Heart left ventricle (tissue), 16 donors: ENCODE results near the gene RFX7. TPM values are rescaled to one million over a fixed set of nuclear protein-coding genes. Genes with fewer than 3 reads are reported as not detected.
A peak's percentile ranks its signal among the peaks of the same experiment; 100 is the strongest.

Source experiments
- ATAC-seq, 4 donors: fragments of 200-7000 bp; cut with Tn5 transposase; one replicate each; pipeline ENCODE4 v1.9.1; 2020 to 2022; ENCODE audit warnings: moderate library complexity in 4 of 4, mild to moderate bottlenecking in 3 of 4, moderate number of reproducible peaks in 1 of 4
- DNase-seq, 5 donors: peaks; one replicate each; pipeline ENCODE4 v3.0.0-alpha.2; 2020
- H3K27ac ChIP-seq, 12 donors: fragments of 200-600 bp; sonication (generic) in 4 of 12; one replicate each; pipeline versions ENCODE4 v1.5.0 to v1.8.0; 2016 to 2022; ENCODE audit warnings: mild to moderate bottlenecking in 2 of 12
- H3K27me3 ChIP-seq, 9 donors: fragments of 200-600 bp; sonication (generic) in 2 of 9; one replicate each; pipeline versions ENCODE4 v1.5.1 to v1.8.0; 2016 to 2022; ENCODE audit warnings: mild to moderate bottlenecking in 3 of 9
- H3K36me3 ChIP-seq, 9 donors: fragments of 200-600 bp; sonication (generic) in 2 of 9; one replicate each; pipeline versions ENCODE4 v1.5.0 to v1.8.0; 2018 to 2022; ENCODE audit warnings: mild to moderate bottlenecking in 2 of 9
- H3K4me1 ChIP-seq, 12 donors: fragments of 200-600 bp; sonication (generic) in 4 of 12; one replicate each; pipeline versions ENCODE4 v1.5.0 to v1.8.0; 2016 to 2022; ENCODE audit warnings: mild to moderate bottlenecking in 3 of 12
- H3K4me3 ChIP-seq, 12 donors: fragments of 200-600 bp; sonication (generic) in 4 of 12; one replicate each; pipeline versions ENCODE4 v1.5.0 to v1.8.0; 2017 to 2022; ENCODE audit warnings: mild to moderate bottlenecking in 9 of 12, moderate library complexity in 4 of 12
- H3K9me3 ChIP-seq, 12 donors: fragments of 200-600 bp; sonication (generic) in 4 of 12; one replicate each; pipeline versions ENCODE4 v1.5.0 to v1.8.0; 2016 to 2022; ENCODE audit warnings: mild to moderate bottlenecking in 1 of 12
- CTCF ChIP-seq, 12 donors: fragments of 200-600 bp; sonication (generic) in 4 of 12; IDR thresholded peaks; one replicate each; pipeline versions ENCODE4 v1.5.0 to v1.8.0; 2018 to 2022; ENCODE audit warnings: antibody characterized with exemption in 12 of 12, mild to moderate bottlenecking in 5 of 12
- POLR2A ChIP-seq, 2 donors: fragments of 450-650 bp; IDR thresholded peaks; one replicate each; pipeline ENCODE4 v1.6.1; 2017; ENCODE audit warnings: antibody characterized with exemption in 2 of 2, mild to moderate bottlenecking in 2 of 2, moderate library complexity in 2 of 2
- WGBS, 4 donors: extraction: QIAGEN DNeasy Blood & Tissue Kit in 2 of 4; methylation state at CpG; one replicate each; pipeline versions ENCODE4 v1.1.5 to v1.1.7; 2013 to 2018; 5-methylcytosine and 5-hydroxymethylcytosine counted together
- intact Hi-C, 10 donors: fragments of 100-400 bp; cut with DNase I; formaldehyde crosslinking; loops; one replicate each; pipeline versions ENCODE4 v1.11.1 to v1.14.2; 2022
- polyA plus RNA-seq, 2 donors: library from polyadenylated mRNA; stranded (reverse); fragments of 200-250 nt; gene quantifications; one replicate each; pipeline ENCODE4 v1.2.3, GENCODE V29; 2013
- total RNA-seq, 9 donors: library from RNA; depleted of rRNA in 2 of 9; stranded (reverse); fragments of >200 nt in 2 of 9; fragmentation: NEBNext Ultra II Directional in 3 of 9; extraction: Animal tissue kit (Norgen Biotek cat#: 25700) in 3 of 9; gene quantifications; one replicate each; pipeline versions ENCODE4 v1.1.0 to v1.2.4, GENCODE V29; 2016 to 2023
- donor health status: ischemic (EF 13 %, LVEDD 7.1; RV severe dilation, severe dysfunction).
- donor health status: healthy with polysubstance abuse.
- donor health status: DM: no; HTN: yes; CAD: no.
- donor health status: DM: no; HTN: no; CAD: no.
- donor health status: ischemic (EF 25% LVEDD 6.9; RV normal size, moderate dysfunction).
- donor health status: ischemic (EF 25% LVEDD 5.7; RV mildly dilated, moderate dysfunction).
- donor health status: healthy.
- donor health status: DM: yes; HTN: yes; CAD: no.
- donor health status: ischemic (EF 35%, LVEDD 5.7; RV mildly dilated, moderate dysfunction).
- donor health status: nonischemic (EF 11% LVEDD 7.7; RV severe dilation, severe dysfunction).
- donor health status: DM: yes; HTN: yes; CAD: no.
- donor health status: PGD.
- donor health status: ischemic (EF 29% LVEDD 5.4; RV normal size, mild dysfunction).
- donor health status: nonischemic (EF 23%, LVEDD 6.1; RV moderate dilation, normal function).

The RFX7 gene
- total and polyA plus RNA-seq, 11 donors, result 0.91 to 15.2 (median 7.6) TPM

GRCh38 chr15:56058986-56059385, 184.7 kb downstream of the RFX7 start:
- H3K27ac ChIP-seq, result no peak overlapping the region
- no peak overlapping the region for H3K4me3 ChIP-seq
- H3K27me3 ChIP-seq, result no peaks in the 10 kb centered on the region
- ATAC-seq, result peak in 1 of 4 donors; percentile 52
- intact Hi-C loops, result no loop called here
- H3K4me1 ChIP-seq, result peaks cover 0 to 5% (median 0%) of the 10 kb centered on the region in 12 donors
- 49 to 64% (median 57%) methylated on average over 2 of the region's 2 CpGs for WGBS, 4 donors
- H3K36me3 ChIP-seq, result no peaks in the 10 kb centered on the region
- peaks cover 0 to 8% (median 0%) of the 10 kb centered on the region in 12 donors for H3K9me3 ChIP-seq
- TF ChIP-seq CTCF (IDR thresholded peaks at IDR 0.05), result no peak
- no peak for TF ChIP-seq POLR2A (IDR thresholded peaks at IDR 0.05)
- DNase-seq, result no peak

GRCh38 chr15:56056626-56057025, 187.1 kb downstream of the RFX7 start:
- DNase-seq, result no peak
- H3K27ac ChIP-seq, result no peak overlapping the region
- H3K4me3 ChIP-seq, result no peak overlapping the region
- ATAC-seq, result no peak
- TF ChIP-seq CTCF (IDR thresholded peaks at IDR 0.05), result no peak
- no peak for TF ChIP-seq POLR2A (IDR thresholded peaks at IDR 0.05)
- intact Hi-C loops, result no loop called here
- WGBS, 4 donors, result 63 to 79% (median 77%) methylated on average over 7 of the region's 7 CpGs
- no peaks in the 10 kb centered on the region for H3K27me3 ChIP-seq
- no peaks in the 10 kb centered on the region for H3K36me3 ChIP-seq
- peaks cover 0 to 5% (median 0%) of the 10 kb centered on the region in 12 donors for H3K9me3 ChIP-seq
- peaks cover 0 to 5% (median 0%) of the 10 kb centered on the region in 12 donors for H3K4me1 ChIP-seq

- ATAC-seq, result no peak
- H3K36me3 ChIP-seq, result no peaks in the 10 kb centered on the region
- intact Hi-C loops, result loop anchor here in 3 of 10 donors (2.0 to 5.0 kb wide), 2 partner anchors 60 to 61 kb away; partner anchors contain the start of gene NEDD4 (in 3 of the 3)
- TF ChIP-seq POLR2A (IDR thresholded peaks at IDR 0.05) (no peak), CTCF (IDR thresholded peaks at IDR 0.05) (peak in 1 of 12 donors; percentile 3)
- H3K27ac ChIP-seq, result no peak overlapping the region
- H3K9me3 ChIP-seq, result no peaks in the 10 kb centered on the region
- no peak for DNase-seq
- no peaks in the 10 kb centered on the region for H3K4me1 ChIP-seq
- H3K4me3 ChIP-seq, result no peak overlapping the region
- no peaks in the 10 kb centered on the region for H3K27me3 ChIP-seq
These were observed 190.7 kb downstream of the RFX7 start for GRCh38 chr15:56053046-56053400.

DNA sequence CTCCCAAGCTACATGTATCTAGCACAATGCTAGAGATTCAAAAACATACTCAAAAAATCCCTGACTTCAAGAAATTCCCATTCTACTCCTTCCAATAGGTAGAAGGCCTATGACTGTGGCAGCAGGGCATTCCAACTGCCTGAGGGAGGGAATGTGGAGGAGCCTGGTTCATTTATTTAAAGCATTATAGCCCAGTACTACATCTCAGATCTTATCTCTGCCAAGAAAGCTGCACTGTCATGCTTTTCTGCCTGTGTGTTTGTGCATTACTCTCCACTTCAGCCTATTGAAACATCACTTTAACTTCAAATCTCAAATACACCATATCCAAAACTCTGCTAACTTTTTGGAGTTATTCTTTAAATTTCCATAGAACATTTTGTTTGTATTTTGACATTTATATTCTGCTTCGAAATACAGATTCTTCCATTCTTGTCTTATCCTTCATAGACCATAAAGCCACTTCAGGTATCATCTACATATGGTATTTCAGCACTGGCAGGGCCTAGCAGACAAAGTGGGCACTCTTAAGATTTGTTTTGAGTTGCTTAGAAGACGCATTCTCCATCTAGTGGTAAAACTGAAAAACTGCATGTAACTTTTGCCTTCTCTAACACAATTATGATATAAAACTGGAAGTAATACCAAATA, 191.2 kb downstream of the RFX7 start:
- H3K27me3 ChIP-seq, result no peaks in the 10 kb centered on the region
- 7 to 12% (median 11%) methylated on average over 2 of the region's 2 CpGs for WGBS, 4 donors
- no peaks in the 10 kb centered on the region for H3K4me1 ChIP-seq
- H3K27ac ChIP-seq, result no peak overlapping the region
- DNase-seq (no peak), ATAC-seq (peak in 1 of 4 donors; percentile 31)
- intact Hi-C loops, result loop anchor here in 3 of 10 donors (2.0 to 5.0 kb wide), 2 partner anchors 60 kb away; partner anchors contain the start of gene NEDD4 (in 3 of the 3)
- H3K36me3 ChIP-seq, result no peaks in the 10 kb centered on the region
- no peak for TF ChIP-seq POLR2A (IDR thresholded peaks at IDR 0.05)
- peak; percentile 61 to 83 (median 76) for TF ChIP-seq CTCF (IDR thresholded peaks at IDR 0.05)
- H3K4me3 ChIP-seq, result no peak overlapping the region
- no peaks in the 10 kb centered on the region for H3K9me3 ChIP-seq
